ENCODE data around the gene SYCP2L. TPM values are rescaled to one million over a fixed set of nuclear protein-coding genes. Genes with fewer than 3 reads are reported as not detected.
"Not testable (repeated sequence)": the region's sequence is repeated elsewhere in the genome, so short reads cannot be mapped to it uniquely, and the experiment has no call there.

The SYCP2L gene
- total and polyA plus RNA-seq, 2 of the 4 experiments (the other 2 are of a cell fraction): 0.05 TPM; not detected in 1

DNA sequence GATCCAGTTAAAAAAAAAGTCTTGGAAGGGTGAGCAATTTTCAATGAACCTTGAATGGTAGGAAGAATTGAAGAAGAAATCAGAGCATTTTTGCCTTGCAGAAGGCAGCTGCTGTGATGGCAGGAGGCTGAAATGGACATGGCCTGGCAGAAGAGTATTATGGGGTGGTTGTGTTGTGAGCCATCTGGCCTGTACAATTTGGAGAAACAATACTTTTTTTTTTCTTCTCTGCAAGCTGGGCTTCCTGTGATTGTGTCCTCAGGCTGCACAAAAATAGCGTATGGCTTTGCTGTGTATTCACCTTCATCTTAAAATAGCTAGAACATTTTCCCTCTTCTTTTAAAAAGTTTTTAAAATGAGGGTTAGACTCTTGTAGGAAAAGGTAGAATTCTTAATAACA, 21.4 kb downstream of the SYCP2L start:
- H3K9ac ChIP-seq (ENCODE audit: low read depth, low read length): no peak overlapping the region
- no peak overlapping the region for H2AK5ac ChIP-seq (ENCODE audit: low read depth, low read length)
- no peaks in the 10 kb centered on the region for H3K36me3 ChIP-seq (ENCODE audit: control insufficient read depth, insufficient read depth, low read length)
- no CpG with 5 or more reads among the region's 1 CpG for WGBS, 2 experiments (ENCODE audit: extremely low coverage in 2 of 2, insufficient read length in 1 of 2)
- no peaks in the 10 kb centered on the region for H3K27me3 ChIP-seq (ENCODE audit: control insufficient read depth, insufficient read depth, low read length)
- no peak for DNase-seq
- H2AK9ac ChIP-seq (replicated peaks; ENCODE audit: low read depth, low read length, poor library complexity): no peak overlapping the region
- H3K18ac ChIP-seq (ENCODE audit: low read depth, low read length): no peak overlapping the region
- no peaks in the 10 kb centered on the region for H3K4me1 ChIP-seq (ENCODE audit: control insufficient read depth, insufficient read depth, low read length)
- H4K20me1 ChIP-seq (ENCODE audit: insufficient read depth, low read length): no peaks in the 10 kb centered on the region
- ChIA-PET POLR2A (ENCODE audit: unreplicated experiment) (interaction anchor here (0.6 kb wide), 1 partner anchor 352 kb away, joined by 3 read pairs; no protein-coding TSS in a partner anchor), CTCF (no interaction called here)
- no peak overlapping the region for H4K91ac ChIP-seq (ENCODE audit: insufficient read depth, low read depth, low read length)
- H3K4me2 ChIP-seq (ENCODE audit: low read depth, low read length): no peak overlapping the region
- H3K79me1 ChIP-seq (ENCODE audit: low read depth in 1 of 2, low read length in 2 of 2): no peaks in the 10 kb centered on the region
- in situ Hi-C loops (cut with MboI; ENCODE audit: low sequenced_read_pairs): no loop called here
- intact Hi-C loops (cut with micrococcal nuclease): no loop called here
- no peak overlapping the region for H2BK20ac ChIP-seq (ENCODE audit: low read depth, low read length)
- H4K8ac ChIP-seq (ENCODE audit: low read depth in 2 of 2, low read length in 2 of 2): no peak overlapping the region
- ATAC-seq (ENCODE audit: low read depth): no peak
- no peak overlapping the region for H3K14ac ChIP-seq (replicated peaks; ENCODE audit: low read depth, low read length)
- dilution Hi-C loops (cut with HindIII; ENCODE audit: low sequenced_read_pairs, unreplicated experiment): no loop called here
- H2BK15ac ChIP-seq (ENCODE audit: low read depth, low read length): no peak overlapping the region
- no peak overlapping the region for H3K4ac ChIP-seq (ENCODE audit: low read depth, low read length)
- no peak overlapping the region for H2BK5ac ChIP-seq (ENCODE audit: low read depth, low read length, poor library complexity, severe bottlenecking)
- H2AFZ ChIP-seq (replicated peaks; ENCODE audit: low read length, poor library complexity): no peak overlapping the region
- TF ChIP-seq RFX5 (IDR thresholded peaks at IDR 0.05; ENCODE audit: low read depth, low read length) (no peak), POLR2A (IDR thresholded peaks at IDR 0.05; ENCODE audit: low read depth, low read length) (no peak), CHD1 (IDR thresholded peaks at IDR 0.05; ENCODE audit: low read depth, low read length) (no peak), BHLHE40 (IDR thresholded peaks at IDR 0.05; ENCODE audit: low read depth, low read length) (no peak), RAD21 (IDR thresholded peaks at IDR 0.05; ENCODE audit: low read length) (no peak)
- BruUV-seq (replicated peaks): no TSS peak
- H4K5ac ChIP-seq (ENCODE audit: low read depth, low read length): no peak overlapping the region
- H3K56ac ChIP-seq (ENCODE audit: extremely low read depth, insufficient read depth, low read length): no peak overlapping the region
- no peak overlapping the region for H3K4me3 ChIP-seq (ENCODE audit: insufficient read depth, low read depth, low read length)
- no peak overlapping the region for H3K27ac ChIP-seq (ENCODE audit: insufficient read depth, low read length)
- no peak overlapping the region for H3K23ac ChIP-seq (ENCODE audit: low read depth, low read length)
- no peak overlapping the region for H2BK120ac ChIP-seq (ENCODE audit: low read depth, low read length)
- H3K9me3 ChIP-seq (ENCODE audit: control insufficient read depth, insufficient read depth, low read length): no peaks in the 10 kb centered on the region
- no peaks in the 10 kb centered on the region for H3K9me1 ChIP-seq (ENCODE audit: insufficient read depth, low read length)

DNA sequence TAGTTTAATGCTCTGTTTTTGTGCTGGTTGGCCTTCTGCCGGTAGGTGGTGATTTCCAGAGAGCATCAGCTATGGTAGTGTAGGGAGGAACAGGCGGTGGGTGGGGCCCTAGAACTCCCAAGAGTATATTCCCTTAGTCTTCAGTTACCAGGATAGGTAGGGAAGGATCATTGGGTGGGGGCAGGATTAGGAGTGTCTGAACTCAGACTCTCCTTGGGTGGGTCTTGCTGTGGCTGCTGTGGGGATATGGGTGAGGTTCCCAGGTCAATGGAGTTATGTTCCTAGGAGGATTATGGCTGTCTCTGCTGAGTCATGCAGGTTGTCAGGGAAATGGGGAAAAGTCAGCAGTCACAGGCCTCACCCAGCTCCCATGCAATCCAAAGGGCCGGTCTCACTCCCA, 32.7 kb downstream of the SYCP2L start:
- CTCF ChIA-PET; H3K9me1 ChIP-seq (ENCODE audit: insufficient read depth, low read length); ATAC-seq (ENCODE audit: low read depth); DNase-seq; H3K36me3 ChIP-seq (ENCODE audit: control insufficient read depth, insufficient read depth, low read length); H3K9me3 ChIP-seq (ENCODE audit: control insufficient read depth, insufficient read depth, low read length); H2AFZ ChIP-seq (replicated peaks; ENCODE audit: low read length, poor library complexity); H4K5ac ChIP-seq (ENCODE audit: low read depth, low read length); intact Hi-C loops (cut with micrococcal nuclease); H3K23ac ChIP-seq (ENCODE audit: low read depth, low read length); H4K91ac ChIP-seq (ENCODE audit: insufficient read depth, low read depth, low read length); dilution Hi-C loops (cut with HindIII; ENCODE audit: low sequenced_read_pairs, unreplicated experiment); BruUV-seq (replicated peaks); POLR2A ChIA-PET (ENCODE audit: unreplicated experiment); H3K4me3 ChIP-seq (ENCODE audit: insufficient read depth, low read depth, low read length); H2AK5ac ChIP-seq (ENCODE audit: low read depth, low read length); H3K9ac ChIP-seq (ENCODE audit: low read depth, low read length); H2BK5ac ChIP-seq (ENCODE audit: low read depth, low read length, poor library complexity, severe bottlenecking); H2AK9ac ChIP-seq (replicated peaks; ENCODE audit: low read depth, low read length, poor library complexity); H2BK120ac ChIP-seq (ENCODE audit: low read depth, low read length); H4K8ac ChIP-seq (ENCODE audit: low read depth in 2 of 2, low read length in 2 of 2); H3K4me2 ChIP-seq (ENCODE audit: low read depth, low read length); H2BK15ac ChIP-seq (ENCODE audit: low read depth, low read length); in situ Hi-C loops (cut with MboI; ENCODE audit: low sequenced_read_pairs); H2BK20ac ChIP-seq (ENCODE audit: low read depth, low read length); H4K20me1 ChIP-seq (ENCODE audit: insufficient read depth, low read length); H3K79me1 ChIP-seq (ENCODE audit: low read depth in 1 of 2, low read length in 2 of 2); H3K27me3 ChIP-seq (ENCODE audit: control insufficient read depth, insufficient read depth, low read length); H3K14ac ChIP-seq (replicated peaks; ENCODE audit: low read depth, low read length); H3K27ac ChIP-seq (ENCODE audit: insufficient read depth, low read length); H3K56ac ChIP-seq (ENCODE audit: extremely low read depth, insufficient read depth, low read length); H3K4me1 ChIP-seq (ENCODE audit: control insufficient read depth, insufficient read depth, low read length); H3K18ac ChIP-seq (ENCODE audit: low read depth, low read length); H3K4ac ChIP-seq (ENCODE audit: low read depth, low read length): not testable (repeated sequence)
- WGBS, 2 experiments (ENCODE audit: extremely low coverage in 2 of 2, insufficient read length in 1 of 2): no CpG with 5 or more reads among the region's 3 CpGs

Data from IMR-90 (cell line).